Left lung (tissue), 10 donors: ENCODE data around the gene LSM10. TPM values are rescaled to one million over a fixed set of nuclear protein-coding genes. Genes with fewer than 3 reads are reported as not detected.

Experiments
- ATAC-seq: fragments of 200-7000 bp; cut with Tn5 transposase; one replicate; pipeline ENCODE4 v1.9.1; 2020; ENCODE audit warnings: moderate library complexity
- DNase-seq, 4 donors: peaks; one replicate each; pipeline ENCODE4 v3.0.0-alpha.2; 2013 to 2020
- H3K27ac ChIP-seq, 2 donors: fragments of 200-600 bp; sonication (generic) in 1 of 2; one replicate each; pipeline versions ENCODE4 v1.5.0 to v1.8.0; 2020 to 2021
- H3K27me3 ChIP-seq, 2 donors: fragments of 200-600 bp; sonication (generic) in 1 of 2; one replicate each; pipeline versions ENCODE4 v1.5.0 to v1.8.0; 2020 to 2021
- H3K36me3 ChIP-seq, 2 donors: fragments of 200-600 bp; sonication (generic) in 1 of 2; one replicate each; pipeline versions ENCODE4 v1.5.0 to v1.8.0; 2020 to 2021
- H3K4me1 ChIP-seq, 2 donors: fragments of 200-600 bp; one replicate each; pipeline ENCODE4 v1.8.0; 2021
- H3K4me3 ChIP-seq, 2 donors: fragments of 200-600 bp; sonication (generic) in 1 of 2; one replicate each; pipeline versions ENCODE4 v1.5.0 to v1.8.0; 2020 to 2021; ENCODE audit warnings: mild to moderate bottlenecking in 1 of 2
- H3K9me3 ChIP-seq, 2 donors: fragments of 200-600 bp; sonication (generic) in 1 of 2; one replicate each; pipeline versions ENCODE4 v1.5.0 to v1.8.0; 2020 to 2021
- intact Hi-C, 2 donors: fragments of 100-400 bp; cut with DNase I; formaldehyde crosslinking; loops; one replicate each; pipeline versions ENCODE4 v1.11.2 to v1.14.2; 2022
- polyA plus RNA-seq, 6 donors: library from polyadenylated mRNA; unstranded; fragments of 120-200 nt; gene quantifications; one replicate each; pipeline ENCODE4 v1.2.1, GENCODE V29; 2013; ENCODE audit not compliant: insufficient read length in 6 of 6
- total RNA-seq, 2 donors: library from RNA; stranded (reverse); fragmentation: NEBNext Ultra II Directional; extraction: Animal tissue kit (Norgen Biotek cat#: 25700); gene quantifications; one replicate each; pipeline ENCODE4 v1.2.1, GENCODE V29; 2021
- TF ChIP-seq, protein P1 (sequence below), 2 donors: fragments of 200-600 bp; sonication (generic) in 1 of 2; IDR thresholded peaks; one replicate each; pipeline versions ENCODE4 v1.5.0 to v1.8.0; 2021; ENCODE audit warnings: antibody characterized with exemption in 2 of 2
- donor health status: DM: no; HTN: yes; CAD: no.
- donor health status: DM: no; HTN: no; CAD: no.

The LSM10 gene
- total and polyA plus RNA-seq, 8 donors = 13.5 to 41.4 (median 18.4) TPM

DNA sequence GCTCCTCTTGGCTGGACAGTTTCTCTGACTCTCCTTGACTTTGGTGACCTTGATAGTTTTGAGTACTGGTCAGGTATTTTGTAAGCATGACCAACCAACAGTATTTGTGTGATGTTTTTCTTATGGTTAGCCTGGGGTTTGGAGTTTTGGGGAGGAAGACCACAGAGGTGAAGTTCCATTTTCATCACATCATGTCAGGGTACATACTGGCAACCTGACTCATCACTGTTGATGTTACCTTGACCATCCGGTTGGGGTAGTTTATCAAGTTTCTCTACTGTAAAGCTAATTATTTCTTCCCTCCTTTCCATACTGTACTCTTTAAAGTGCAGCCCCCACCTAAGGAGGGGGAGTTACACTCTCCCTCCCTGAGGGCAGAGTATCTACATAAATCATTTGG lies 39.1 kb upstream of the LSM10 start:
- Histone ChIP-seq H3K36me3 (no peaks in the 10 kb centered on the region), H3K9me3 (no peaks in the 10 kb centered on the region), H3K27me3 (no peaks in the 10 kb centered on the region), H3K4me1 (peaks cover 0 to 14% of the 10 kb centered on the region in 2 donors), H3K4me3 (no peak overlapping the region), H3K27ac (no peak overlapping the region)
- DNase-seq (no peak), ATAC-seq (no peak)
- intact Hi-C loops = no loop called here
- TF ChIP-seq, protein P1, sequence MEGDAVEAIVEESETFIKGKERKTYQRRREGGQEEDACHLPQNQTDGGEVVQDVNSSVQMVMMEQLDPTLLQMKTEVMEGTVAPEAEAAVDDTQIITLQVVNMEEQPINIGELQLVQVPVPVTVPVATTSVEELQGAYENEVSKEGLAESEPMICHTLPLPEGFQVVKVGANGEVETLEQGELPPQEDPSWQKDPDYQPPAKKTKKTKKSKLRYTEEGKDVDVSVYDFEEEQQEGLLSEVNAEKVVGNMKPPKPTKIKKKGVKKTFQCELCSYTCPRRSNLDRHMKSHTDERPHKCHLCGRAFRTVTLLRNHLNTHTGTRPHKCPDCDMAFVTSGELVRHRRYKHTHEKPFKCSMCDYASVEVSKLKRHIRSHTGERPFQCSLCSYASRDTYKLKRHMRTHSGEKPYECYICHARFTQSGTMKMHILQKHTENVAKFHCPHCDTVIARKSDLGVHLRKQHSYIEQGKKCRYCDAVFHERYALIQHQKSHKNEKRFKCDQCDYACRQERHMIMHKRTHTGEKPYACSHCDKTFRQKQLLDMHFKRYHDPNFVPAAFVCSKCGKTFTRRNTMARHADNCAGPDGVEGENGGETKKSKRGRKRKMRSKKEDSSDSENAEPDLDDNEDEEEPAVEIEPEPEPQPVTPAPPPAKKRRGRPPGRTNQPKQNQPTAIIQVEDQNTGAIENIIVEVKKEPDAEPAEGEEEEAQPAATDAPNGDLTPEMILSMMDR (IDR thresholded peaks at IDR 0.05) = no peak

DNA sequence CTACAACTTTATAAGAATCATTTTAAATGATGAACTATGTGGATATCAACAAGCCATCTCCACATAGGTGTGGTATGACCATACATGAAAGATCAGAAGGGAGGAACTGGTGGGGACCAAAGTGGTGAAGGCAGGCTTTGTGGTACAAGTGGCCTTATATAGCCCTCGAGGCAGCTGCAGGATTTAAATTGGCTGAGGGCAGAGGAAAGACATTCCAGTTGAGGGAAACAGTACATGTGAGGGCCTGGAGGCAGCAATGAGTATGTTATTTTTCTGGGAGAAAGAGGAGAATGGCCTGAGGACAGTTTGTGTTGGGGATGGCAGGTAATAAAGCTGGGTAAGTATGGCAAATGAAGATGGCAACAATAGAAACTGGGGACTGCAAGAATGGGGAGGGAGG lies 35.4 kb upstream of the LSM10 start:
- DNase-seq (no peak), ATAC-seq (peak; percentile 35)
- no peaks in the 10 kb centered on the region for H3K9me3 ChIP-seq
- H3K4me1 ChIP-seq = peaks cover 0 to 14% of the 10 kb centered on the region in 2 donors
- peak overlapping the region in 1 of 2 donors; percentile 23 for H3K27ac ChIP-seq
- intact Hi-C loops = no loop called here
- H3K4me3 ChIP-seq = no peak overlapping the region
- TF ChIP-seq, protein P1 (IDR thresholded peaks at IDR 0.05) = no peak
- no peaks in the 10 kb centered on the region for H3K36me3 ChIP-seq
- no peaks in the 10 kb centered on the region for H3K27me3 ChIP-seq

DNA sequence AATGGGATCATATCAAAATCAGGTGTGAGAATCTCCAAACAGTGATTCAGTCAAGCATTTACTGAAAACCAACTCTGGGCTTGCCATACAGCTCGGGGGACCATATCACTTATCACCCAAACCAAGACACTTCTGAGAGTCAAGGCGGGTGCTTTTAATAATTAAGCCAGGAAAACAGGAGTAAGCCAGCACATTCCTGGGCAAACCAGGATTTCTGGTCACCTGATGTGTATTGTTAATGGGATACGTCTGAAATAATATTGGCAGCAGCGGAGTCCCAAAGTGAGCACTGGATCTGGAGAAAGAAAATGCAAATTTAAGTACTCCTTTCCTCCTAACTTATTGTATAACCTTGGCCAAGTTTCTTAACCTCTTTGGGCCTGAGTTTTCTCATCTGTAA lies 34.9 kb upstream of the LSM10 start:
- H3K4me1 ChIP-seq = peaks cover 0 to 14% of the 10 kb centered on the region in 2 donors
- H3K36me3 ChIP-seq = no peaks in the 10 kb centered on the region
- no peak for DNase-seq
- intact Hi-C loops = no loop called here
- no peak overlapping the region for H3K4me3 ChIP-seq
- peak overlapping the region in 1 of 2 donors; percentile 23 for H3K27ac ChIP-seq
- no peaks in the 10 kb centered on the region for H3K27me3 ChIP-seq
- TF ChIP-seq, protein P1 (IDR thresholded peaks at IDR 0.05) = no peak
- ATAC-seq = peak; percentile 70
- no peaks in the 10 kb centered on the region for H3K9me3 ChIP-seq

DNA sequence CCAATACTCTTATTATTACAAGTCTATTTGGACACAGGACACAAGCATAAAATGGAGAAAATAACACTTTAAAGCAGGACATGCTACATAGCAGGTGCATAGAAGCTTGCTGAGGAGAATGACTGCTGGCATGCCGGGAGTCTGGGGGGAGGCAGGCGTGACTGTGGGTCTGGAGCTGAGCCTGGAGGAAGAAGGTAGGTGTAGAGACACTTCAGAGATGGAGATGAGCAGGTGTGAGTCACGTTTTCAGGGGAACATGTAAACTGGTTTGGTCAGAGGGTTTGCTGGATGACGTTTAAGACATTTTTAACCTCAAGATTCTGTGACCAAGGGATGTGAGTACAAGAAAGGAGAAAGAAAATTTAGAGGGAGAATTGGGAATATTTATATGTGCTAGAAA lies 28.1 kb upstream of the LSM10 start:
- peaks cover 0 to 7% of the 10 kb centered on the region in 2 donors for H3K36me3 ChIP-seq
- H3K9me3 ChIP-seq = no peaks in the 10 kb centered on the region
- TF ChIP-seq, protein P1 (IDR thresholded peaks at IDR 0.05) = no peak
- ATAC-seq (no peak), DNase-seq (no peak)
- intact Hi-C loops = no loop called here
- no peak overlapping the region for H3K27ac ChIP-seq
- H3K4me1 ChIP-seq = peaks cover 0 to 1% of the 10 kb centered on the region in 2 donors
- H3K4me3 ChIP-seq = no peak overlapping the region
- H3K27me3 ChIP-seq = no peaks in the 10 kb centered on the region

DNA sequence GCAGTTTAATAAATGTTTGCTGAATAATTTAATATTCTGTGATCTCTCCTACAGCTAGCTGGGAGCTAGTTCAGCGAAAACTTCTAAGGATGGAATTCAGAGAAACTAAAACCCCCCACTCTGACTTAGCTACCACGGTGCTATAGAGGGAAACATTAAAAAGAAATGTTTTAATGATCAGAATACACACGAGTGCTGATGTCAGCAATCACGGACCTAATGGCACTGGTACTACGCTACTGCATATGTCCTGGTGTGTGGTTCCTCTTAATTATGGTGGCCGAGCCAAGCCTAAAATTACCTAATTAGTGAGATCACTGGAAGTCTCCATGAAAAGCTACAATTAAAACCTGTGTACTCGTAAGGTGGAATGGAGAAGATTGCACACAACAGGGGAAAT lies 23.9 kb upstream of the LSM10 start:
- Histone ChIP-seq H3K27me3 (no peaks in the 10 kb centered on the region), H3K4me3 (no peak overlapping the region), H3K27ac (peak overlapping the region in 1 of 2 donors; percentile 57), H3K9me3 (no peaks in the 10 kb centered on the region), H3K36me3 (peaks cover 0 to 7% of the 10 kb centered on the region in 2 donors), H3K4me1 (peaks cover 0 to 21% of the 10 kb centered on the region in 2 donors)
- ATAC-seq (no peak), DNase-seq (no peak)
- TF ChIP-seq, protein P1 (IDR thresholded peaks at IDR 0.05) = no peak
- intact Hi-C loops = no loop called here
